ENCODE measurements around the gene RNASE3.
A peak's percentile ranks its signal among the peaks of the same experiment; 100 is the strongest.
"Not testable (repeated sequence)": the region's sequence is repeated elsewhere in the genome, so short reads cannot be mapped to it uniquely, and the experiment has no call there.

RNASE3 gene

DNA sequence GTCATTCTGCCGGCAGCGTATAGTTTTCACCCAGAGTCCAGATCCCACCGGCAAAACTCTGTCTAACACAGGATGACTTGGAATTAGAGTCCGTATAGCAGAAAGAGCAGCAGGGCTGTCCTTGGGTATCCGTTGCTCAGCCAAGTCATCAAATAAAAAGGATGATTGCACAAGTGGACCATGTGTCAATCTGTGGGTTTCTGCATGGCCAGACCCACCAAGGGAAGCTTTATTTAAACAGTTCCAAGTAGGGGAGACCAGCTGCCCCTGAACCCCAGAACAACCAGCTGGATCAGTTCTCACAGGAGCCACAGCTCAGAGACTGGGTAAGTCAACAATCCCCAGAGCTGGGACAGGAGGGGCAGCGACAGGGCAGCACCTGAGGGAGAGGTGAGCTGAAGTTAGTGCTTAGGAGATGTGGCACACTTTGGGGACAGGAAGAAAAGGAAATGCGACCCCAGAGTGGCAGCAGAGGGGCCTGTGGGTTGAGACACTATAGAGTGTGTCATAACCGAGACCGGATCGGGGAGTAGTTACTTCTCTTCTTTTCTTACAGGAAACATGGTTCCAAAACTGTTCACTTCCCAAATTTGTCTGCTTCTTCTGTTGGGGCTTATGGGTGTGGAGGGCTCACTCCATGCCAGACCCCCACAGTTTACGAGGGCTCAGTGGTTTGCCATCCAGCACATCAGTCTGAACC, at the start of gene RNASE3:
Gene RNASE3 (plus strand): TSS at position 260 of the 700 bp plus-strand sequence. CDS start 302 bp downstream, at position 562.
- H3K36me3 ChIP-seq (ENCODE audit: control insufficient read depth, insufficient read depth, low read length); H3K27ac ChIP-seq (ENCODE audit: low read depth, low read length); H3K4me1 ChIP-seq (ENCODE audit: control insufficient read depth, insufficient read depth, low read length); H3K4me3 ChIP-seq (ENCODE audit: low read length); H3K27me3 ChIP-seq (ENCODE audit: control insufficient read depth, insufficient read depth, low read length); H3K9ac ChIP-seq (ENCODE audit: low read length): not testable (repeated sequence)

DNA sequence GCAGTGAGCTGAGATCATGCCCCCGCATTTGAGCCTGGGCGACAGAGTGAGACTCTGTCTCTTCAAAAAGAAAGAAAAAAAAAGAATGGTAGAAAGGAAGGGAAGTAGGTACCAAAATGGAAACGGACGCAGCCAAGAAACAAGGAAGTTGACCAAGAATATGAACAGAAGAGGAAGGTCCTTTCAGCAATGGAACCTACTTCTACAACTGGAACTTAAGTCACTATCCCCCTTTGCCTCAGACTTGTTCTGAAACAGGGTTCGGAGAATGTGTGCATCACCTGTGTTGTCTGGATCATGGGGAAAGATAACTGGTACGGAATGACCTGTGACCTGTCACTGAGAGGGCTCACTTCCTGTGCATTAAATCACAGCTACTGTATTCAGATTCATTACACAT, 44.6 kb upstream of the RNASE3 start:
- no peaks in the 10 kb centered on the region for H3K27me3 ChIP-seq (ENCODE audit: control insufficient read depth, insufficient read depth, low read length)
- no peak overlapping the region for H3K27ac ChIP-seq (ENCODE audit: low read depth, low read length)
- no peak overlapping the region for H3K9ac ChIP-seq (ENCODE audit: low read length)
- no peak overlapping the region for H3K4me3 ChIP-seq (ENCODE audit: low read length)
- no peaks in the 10 kb centered on the region for H3K36me3 ChIP-seq (ENCODE audit: control insufficient read depth, insufficient read depth, low read length)
- no peaks in the 10 kb centered on the region for H3K4me1 ChIP-seq (ENCODE audit: control insufficient read depth, insufficient read depth, low read length)

GRCh38 chr14:20848316-20848954, 42.8 kb upstream of the RNASE3 start:
- H3K4me1 ChIP-seq (ENCODE audit: control insufficient read depth, insufficient read depth, low read length) = no peaks in the 10 kb centered on the region
- no peaks in the 10 kb centered on the region for H3K36me3 ChIP-seq (ENCODE audit: control insufficient read depth, insufficient read depth, low read length)
- no peak overlapping the region for H3K27ac ChIP-seq (ENCODE audit: low read depth, low read length)
- H3K9ac ChIP-seq (ENCODE audit: low read length) = no peak overlapping the region
- H3K27me3 ChIP-seq (ENCODE audit: control insufficient read depth, insufficient read depth, low read length) = no peaks in the 10 kb centered on the region
- no peak overlapping the region for H3K4me3 ChIP-seq (ENCODE audit: low read length)

GRCh38 chr14:20848955-20849570, 42.1 kb upstream of the RNASE3 start:
- Histone ChIP-seq H3K4me3 (ENCODE audit: low read length) (no peak overlapping the region), H3K27me3 (ENCODE audit: control insufficient read depth, insufficient read depth, low read length) (no peaks in the 10 kb centered on the region), H3K9ac (ENCODE audit: low read length) (no peak overlapping the region), H3K4me1 (ENCODE audit: control insufficient read depth, insufficient read depth, low read length) (no peaks in the 10 kb centered on the region), H3K36me3 (ENCODE audit: control insufficient read depth, insufficient read depth, low read length) (no peaks in the 10 kb centered on the region), H3K27ac (ENCODE audit: low read depth, low read length) (no peak overlapping the region)

GRCh38 chr14:20853042-20853441, 38.1 kb upstream of the RNASE3 start:
- no peaks in the 10 kb centered on the region for H3K4me1 ChIP-seq (ENCODE audit: control insufficient read depth, insufficient read depth, low read length)
- no peaks in the 10 kb centered on the region for H3K36me3 ChIP-seq (ENCODE audit: control insufficient read depth, insufficient read depth, low read length)
- H3K27me3 ChIP-seq (ENCODE audit: control insufficient read depth, insufficient read depth, low read length) = no peaks in the 10 kb centered on the region
- no peak overlapping the region for H3K4me3 ChIP-seq (ENCODE audit: low read length)
- no peak overlapping the region for H3K27ac ChIP-seq (ENCODE audit: low read depth, low read length)
- H3K9ac ChIP-seq (ENCODE audit: low read length) = no peak overlapping the region

- H3K4me1 ChIP-seq (ENCODE audit: control insufficient read depth, insufficient read depth, low read length) = no peaks in the 10 kb centered on the region
- no peaks in the 10 kb centered on the region for H3K27me3 ChIP-seq (ENCODE audit: control insufficient read depth, insufficient read depth, low read length)
- H3K36me3 ChIP-seq (ENCODE audit: control insufficient read depth, insufficient read depth, low read length) = no peaks in the 10 kb centered on the region
- no peak overlapping the region for H3K4me3 ChIP-seq (ENCODE audit: low read length)
- H3K9ac ChIP-seq (ENCODE audit: low read length) = no peak overlapping the region
- no peak overlapping the region for H3K27ac ChIP-seq (ENCODE audit: low read depth, low read length)
Observed at GRCh38 chr14:20855652-20856291, 35.4 kb upstream of the RNASE3 start.

- Histone ChIP-seq H3K36me3 (ENCODE audit: control insufficient read depth, insufficient read depth, low read length) (no peaks in the 10 kb centered on the region), H3K4me3 (ENCODE audit: low read length) (no peak overlapping the region), H3K4me1 (ENCODE audit: control insufficient read depth, insufficient read depth, low read length) (no peaks in the 10 kb centered on the region), H3K27me3 (ENCODE audit: control insufficient read depth, insufficient read depth, low read length) (no peaks in the 10 kb centered on the region), H3K9ac (ENCODE audit: low read length) (no peak overlapping the region), H3K27ac (ENCODE audit: low read depth, low read length) (no peak overlapping the region)
Observed at GRCh38 chr14:20857207-20857606, 34.0 kb upstream of the RNASE3 start.

DNA sequence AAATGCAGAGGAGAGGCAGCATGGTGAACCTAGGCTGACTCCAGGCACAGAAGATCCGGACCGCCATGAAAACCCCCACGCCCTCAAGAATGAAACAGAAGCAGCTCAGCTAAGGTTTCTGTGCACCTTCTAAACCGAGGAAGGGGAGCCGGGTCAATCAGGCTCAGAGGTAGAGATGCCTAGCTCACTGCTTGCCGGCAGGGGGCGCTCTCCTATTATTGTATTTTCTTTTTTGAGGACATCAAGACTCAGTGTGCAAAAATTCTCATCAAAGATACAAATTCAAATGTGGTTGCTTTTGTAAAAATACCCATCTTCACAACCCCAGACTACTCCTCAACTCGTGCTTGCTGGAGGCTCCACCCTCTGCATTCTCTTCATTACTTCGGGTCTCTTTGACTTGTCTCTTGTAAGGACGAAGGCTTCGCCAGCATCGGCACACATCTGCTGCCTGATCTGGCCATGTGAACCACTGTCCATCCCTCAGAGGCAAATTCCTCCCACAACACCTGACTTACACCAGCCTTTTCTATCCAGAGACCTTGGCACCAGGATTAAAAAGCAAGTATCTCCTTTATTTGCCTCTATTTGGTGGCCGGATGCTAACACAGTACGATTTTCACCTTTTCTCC, 33.4 kb upstream of the RNASE3 start:
- Histone ChIP-seq H3K36me3 (ENCODE audit: control insufficient read depth, insufficient read depth, low read length) (no peaks in the 10 kb centered on the region), H3K4me3 (ENCODE audit: low read length) (peak overlapping the region; percentile 28), H3K27ac (ENCODE audit: low read depth, low read length) (no peak overlapping the region), H3K4me1 (ENCODE audit: control insufficient read depth, insufficient read depth, low read length) (no peaks in the 10 kb centered on the region), H3K9ac (ENCODE audit: low read length) (no peak overlapping the region), H3K27me3 (ENCODE audit: control insufficient read depth, insufficient read depth, low read length) (no peaks in the 10 kb centered on the region)

GRCh38 chr14:20866194-20866593, 25.0 kb upstream of the RNASE3 start:
- H3K36me3 ChIP-seq (ENCODE audit: control insufficient read depth, insufficient read depth, low read length) = no peaks in the 10 kb centered on the region
- H3K9ac ChIP-seq (ENCODE audit: low read length) = no peak overlapping the region
- H3K4me1 ChIP-seq (ENCODE audit: control insufficient read depth, insufficient read depth, low read length) = no peaks in the 10 kb centered on the region
- no peak overlapping the region for H3K4me3 ChIP-seq (ENCODE audit: low read length)
- H3K27ac ChIP-seq (ENCODE audit: low read depth, low read length) = no peak overlapping the region
- H3K27me3 ChIP-seq (ENCODE audit: control insufficient read depth, insufficient read depth, low read length) = no peaks in the 10 kb centered on the region

DNA sequence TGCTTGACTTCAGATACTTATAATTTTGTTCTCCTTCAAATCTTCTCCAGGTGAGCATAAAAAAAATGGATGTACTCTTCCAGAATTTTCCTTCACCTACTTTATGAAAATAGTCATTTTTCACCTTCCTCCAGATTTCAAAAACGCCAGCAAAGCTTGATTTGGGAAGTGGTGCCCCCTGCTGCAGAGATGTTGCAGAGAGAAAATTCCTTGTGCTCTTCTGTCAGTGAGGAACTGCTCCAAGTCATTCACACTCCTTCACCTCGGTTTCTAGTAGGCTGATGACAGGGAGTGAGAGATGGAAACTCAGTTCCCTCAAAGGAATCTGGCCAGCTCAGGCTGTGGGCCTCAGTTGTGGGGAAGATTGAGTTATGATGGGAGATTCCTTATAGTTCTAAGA, 24.2 kb upstream of the RNASE3 start:
- H3K4me1 ChIP-seq (ENCODE audit: control insufficient read depth, insufficient read depth, low read length) = no peaks in the 10 kb centered on the region
- no peaks in the 10 kb centered on the region for H3K27me3 ChIP-seq (ENCODE audit: control insufficient read depth, insufficient read depth, low read length)
- H3K27ac ChIP-seq (ENCODE audit: low read depth, low read length) = no peak overlapping the region
- no peak overlapping the region for H3K9ac ChIP-seq (ENCODE audit: low read length)
- no peaks in the 10 kb centered on the region for H3K36me3 ChIP-seq (ENCODE audit: control insufficient read depth, insufficient read depth, low read length)
- H3K4me3 ChIP-seq (ENCODE audit: low read length) = no peak overlapping the region

- Histone ChIP-seq H3K4me3 (ENCODE audit: low read length) (no peak overlapping the region), H3K27me3 (ENCODE audit: control insufficient read depth, insufficient read depth, low read length) (no peaks in the 10 kb centered on the region), H3K36me3 (ENCODE audit: control insufficient read depth, insufficient read depth, low read length) (no peaks in the 10 kb centered on the region), H3K27ac (ENCODE audit: low read depth, low read length) (no peak overlapping the region), H3K4me1 (ENCODE audit: control insufficient read depth, insufficient read depth, low read length) (no peaks in the 10 kb centered on the region), H3K9ac (ENCODE audit: low read length) (no peak overlapping the region)
Observed at GRCh38 chr14:20873370-20874177, 17.6 kb upstream of the RNASE3 start.

All from rectal smooth muscle tissue (tissue), 1 donor.